GM20431 (cell line): Measurements from ENCODE around the gene TTC4.
"Not testable (repeated sequence)": the region's sequence is repeated elsewhere in the genome, so short reads cannot be mapped to it uniquely, and the experiment has no call there.

Source experiments
- in situ Hi-C: fragments of 300-500 bp; cut with MseI, MboI; formaldehyde crosslinking; loops from one replicate; pipeline ENCODE4 v1.15.0; 2020; ENCODE audit warnings: low sequenced_read_pairs; ENCODE audit not compliant: unreplicated experiment

The TTC4 gene

GRCh38 chr1:54745274-54745673, 29.6 kb downstream of the TTC4 start:
- in situ Hi-C loops = no loop called here

- in situ Hi-C loops = no loop called here
Measured at GRCh38 chr1:54745864-54746263, 30.2 kb downstream of the TTC4 start.

GRCh38 chr1:54748094-54748835, 32.6 kb downstream of the TTC4 start:
- in situ Hi-C loops = no loop called here

DNA sequence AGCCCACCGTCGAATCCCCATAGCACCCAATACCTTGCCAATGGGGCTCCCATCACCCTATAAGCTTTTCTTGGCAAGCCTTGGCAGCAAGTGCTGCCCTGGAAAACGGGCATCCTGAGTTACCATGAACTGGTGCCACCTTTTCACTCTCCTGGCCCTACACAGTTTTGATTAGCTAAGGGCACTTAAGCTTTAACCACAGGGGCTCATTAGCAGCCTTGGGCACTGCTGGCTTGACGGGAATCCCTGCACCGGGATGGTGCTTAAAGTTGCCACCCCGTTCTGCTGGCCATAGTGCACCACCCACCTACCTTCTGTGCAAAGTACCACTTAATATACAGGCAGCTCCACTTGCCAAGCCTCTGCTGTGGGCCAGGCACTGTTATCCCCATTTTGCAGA, 34.9 kb downstream of the TTC4 start:
- in situ Hi-C loops = no loop called here

GRCh38 chr1:54751426-54751825, 35.8 kb downstream of the TTC4 start:
- in situ Hi-C loops = no loop called here

DNA sequence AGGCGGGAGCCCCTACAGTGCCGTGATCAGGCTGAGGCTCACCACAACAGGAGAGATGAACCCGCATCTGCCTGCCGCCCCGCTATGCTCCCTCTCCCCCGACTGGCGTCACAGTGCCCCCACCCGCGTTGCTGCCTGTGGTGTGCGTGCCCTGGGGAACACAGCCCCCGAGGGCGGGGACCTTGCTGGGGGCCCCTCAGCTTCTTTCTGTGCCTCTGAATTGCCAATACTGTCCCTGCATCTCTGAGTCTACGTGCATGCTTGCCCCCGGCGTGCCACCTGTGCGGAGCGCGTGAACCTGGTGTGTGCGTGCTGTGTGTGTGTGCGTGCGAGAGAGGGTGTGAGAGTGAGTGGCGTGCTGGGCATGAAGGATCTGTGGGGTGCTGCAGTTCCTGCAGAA, 38.4 kb downstream of the TTC4 start:
- in situ Hi-C loops = no loop called here

DNA sequence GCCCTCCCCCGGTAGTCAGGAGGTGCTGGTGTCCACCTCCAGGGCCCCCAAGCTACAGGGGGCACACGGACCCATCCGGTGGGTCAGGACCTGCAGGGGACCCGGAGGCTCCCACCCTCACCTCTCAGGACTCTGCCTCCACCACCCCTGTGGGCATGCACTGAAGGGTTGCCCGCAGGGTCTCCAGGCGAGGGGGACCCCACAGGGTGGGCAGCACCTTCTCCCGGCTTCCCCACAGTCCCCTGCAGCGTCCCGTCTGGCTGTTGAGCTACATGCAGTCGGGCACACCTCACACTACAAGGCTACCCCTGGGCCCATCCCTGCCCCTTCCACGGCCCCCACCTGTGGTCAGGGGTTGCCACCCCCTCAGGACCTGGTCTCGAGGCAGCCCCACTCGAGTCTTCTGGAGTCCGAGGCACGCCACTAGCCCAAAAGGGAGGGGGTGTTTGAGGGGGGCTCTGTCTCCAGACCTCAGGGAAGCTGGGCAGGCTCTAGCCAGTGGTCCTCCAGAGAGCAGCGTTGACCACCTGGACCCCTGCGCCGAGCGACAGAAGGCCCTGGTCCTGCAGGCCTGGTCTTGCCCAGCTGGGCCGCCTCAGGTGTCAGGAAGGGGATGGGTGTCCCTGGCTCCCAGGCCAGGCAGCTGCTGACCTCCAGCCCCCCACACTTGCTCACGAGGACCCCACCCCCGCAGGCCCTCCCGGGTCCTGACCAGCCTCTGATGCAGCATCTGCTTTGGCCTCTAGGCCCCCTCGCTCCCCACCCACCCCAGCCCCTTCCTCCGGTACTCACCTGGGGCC, 39.0 kb downstream of the TTC4 start:
- in situ Hi-C loops = no loop called here

GRCh38 chr1:54757833-54758232, 42.2 kb downstream of the TTC4 start:
- in situ Hi-C loops = no loop called here

DNA sequence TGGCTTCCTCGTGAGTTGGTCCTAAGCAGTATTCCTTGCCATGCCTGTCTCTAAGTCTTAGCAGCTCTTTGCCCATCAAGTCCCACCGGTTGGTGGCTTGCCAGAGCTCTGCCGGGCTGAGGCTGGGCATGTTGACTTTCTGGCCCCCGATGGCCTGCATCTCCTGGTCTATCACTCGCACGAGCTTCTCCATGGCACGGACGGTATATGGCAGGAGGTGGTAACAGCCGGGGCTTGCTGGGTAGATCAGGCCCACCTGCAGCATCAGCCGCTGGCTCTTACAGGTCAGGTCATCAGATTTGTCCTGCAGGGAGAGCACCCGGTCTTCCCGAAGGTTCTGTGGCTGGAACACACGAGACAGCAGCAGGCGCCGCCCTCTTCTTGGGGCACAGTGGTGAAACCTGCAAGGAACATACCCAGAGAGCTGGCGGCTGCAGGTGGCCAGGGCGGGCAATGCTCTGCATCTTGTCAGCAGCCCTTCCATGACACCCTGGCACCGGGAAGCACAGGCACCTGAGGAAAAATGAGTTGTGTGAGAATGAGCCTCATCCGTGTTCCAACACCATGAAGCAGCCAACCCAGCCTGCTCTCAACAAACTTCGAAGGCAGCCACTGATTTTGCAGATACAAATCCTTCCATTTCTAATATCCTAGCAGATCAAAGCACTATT, 43.2 kb downstream of the TTC4 start:
- in situ Hi-C loops = no loop called here

DNA sequence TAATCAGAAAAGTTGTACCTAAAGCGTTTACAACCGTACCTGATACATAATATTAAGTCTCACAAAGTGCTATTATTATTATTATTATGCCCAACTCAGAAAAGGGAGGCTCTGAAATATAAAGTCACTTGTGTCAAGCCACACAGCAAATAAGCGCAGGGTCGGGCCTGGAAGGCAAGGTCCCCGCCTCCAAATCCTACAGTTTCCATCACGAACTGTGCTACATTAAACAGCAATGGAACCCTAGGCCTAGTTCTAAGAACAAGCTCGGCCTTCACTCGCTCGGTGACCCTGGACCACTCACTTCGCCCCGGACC, 48.1 kb downstream of the TTC4 start:
- in situ Hi-C loops = no loop called here

GRCh38 chr1:54764133-54764921, 48.7 kb downstream of the TTC4 start, which contains the start of gene PARS2:
Gene PARS2 (minus strand): TSS chr1:54764523. CDS start chr1:54759161, 5,362 bp downstream.
- in situ Hi-C loops = no loop called here

- in situ Hi-C loops = no loop called here
Measured at GRCh38 chr1:54764922-54765561, 49.4 kb downstream of the TTC4 start.

DNA sequence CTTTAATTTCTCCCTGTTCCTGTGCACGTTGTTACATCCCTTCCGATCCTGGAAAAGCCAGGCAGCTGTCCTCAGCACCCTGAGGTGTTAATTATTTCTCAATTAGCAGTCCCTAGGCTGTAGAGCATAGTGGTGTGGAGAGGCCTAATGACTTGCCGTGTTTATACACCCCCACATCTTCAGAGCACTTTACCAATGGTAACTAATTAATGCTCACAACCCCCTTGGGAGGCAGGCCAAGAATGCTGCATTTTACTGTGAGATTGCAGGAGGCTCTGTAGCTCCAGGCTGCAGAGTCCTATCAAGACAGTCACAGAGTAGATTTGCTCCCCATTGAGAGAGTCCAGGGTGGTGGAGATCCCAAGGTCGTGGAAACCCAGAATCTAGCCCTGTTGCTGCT, 51.1 kb downstream of the TTC4 start:
- in situ Hi-C loops = no loop called here

- in situ Hi-C loops = no loop called here
Measured at GRCh38 chr1:54767526-54767925, 51.9 kb downstream of the TTC4 start.

DNA sequence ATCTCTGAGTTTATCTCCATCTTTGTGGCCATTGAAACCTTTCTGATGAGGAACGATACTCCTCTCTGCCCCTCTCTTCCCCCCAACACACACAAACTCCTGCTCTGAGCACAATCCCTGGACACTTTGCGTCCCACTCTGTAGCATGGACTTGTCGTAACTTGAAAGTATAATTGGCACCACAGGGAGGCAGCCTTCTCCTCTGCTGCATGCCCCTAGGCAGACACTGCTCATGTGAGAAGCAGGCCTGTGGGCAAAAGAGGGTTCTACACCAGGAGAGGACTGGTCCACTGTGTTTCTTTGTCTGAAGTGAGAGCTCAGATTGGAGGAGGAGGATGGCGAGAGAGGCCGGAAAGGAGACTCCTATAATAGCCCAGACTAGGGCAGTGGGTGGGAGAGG, 52.4 kb downstream of the TTC4 start:
- in situ Hi-C loops = no loop called here

DNA sequence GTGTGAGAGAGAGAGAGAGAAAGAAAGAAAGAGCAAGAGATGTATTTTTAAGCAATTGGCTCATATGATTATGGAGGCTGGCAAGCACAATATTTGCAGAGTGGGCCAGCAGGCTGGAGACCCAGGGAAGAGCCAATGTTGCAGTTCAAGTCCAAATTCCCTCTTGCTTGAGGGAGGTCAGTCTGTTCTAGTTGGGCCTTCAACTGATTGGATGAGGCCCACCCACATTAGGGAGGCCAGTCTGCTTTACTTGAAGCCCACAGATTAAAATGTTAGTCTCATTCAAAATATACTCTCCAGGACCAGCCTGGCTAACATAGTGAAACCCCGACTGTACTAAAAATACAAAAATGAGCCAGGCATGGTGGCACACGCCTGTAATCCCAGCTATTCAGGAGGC, 57.3 kb downstream of the TTC4 start:
- in situ Hi-C loops = no loop called here

DNA sequence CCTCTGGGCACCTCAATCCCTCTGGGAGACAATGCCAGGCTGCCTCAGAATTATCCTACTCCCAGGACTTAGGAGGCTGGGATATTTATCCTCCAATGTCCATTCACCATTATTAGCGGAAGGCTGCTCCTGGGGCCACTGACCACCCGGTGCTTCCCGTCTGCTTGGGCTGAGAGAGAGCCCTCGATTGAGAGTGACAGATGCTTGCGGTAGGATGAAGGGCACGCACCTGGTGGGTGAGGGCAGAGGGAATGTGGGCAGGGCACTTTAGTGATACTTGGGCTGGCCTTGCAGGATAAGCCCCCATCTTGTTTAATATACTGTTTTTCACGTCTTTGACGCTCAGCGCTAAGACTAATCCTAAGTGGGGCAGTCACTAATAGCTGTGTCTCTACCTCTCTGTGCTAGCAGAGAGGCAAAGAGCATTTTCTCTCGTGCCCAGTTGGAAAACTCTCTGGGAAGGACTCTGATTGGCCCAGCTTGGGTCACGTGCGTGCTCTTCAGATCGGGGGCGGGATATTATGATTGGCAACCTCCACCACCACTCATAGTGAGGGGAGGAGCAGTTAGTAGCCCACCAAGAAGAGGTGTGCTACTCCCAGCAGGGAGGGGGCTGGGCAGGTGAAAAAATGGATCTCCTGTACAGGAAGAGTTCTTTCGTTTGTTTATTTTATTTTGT, 59.3 kb downstream of the TTC4 start:
- in situ Hi-C loops = no loop called here

GRCh38 chr1:54775828-54776721, 60.4 kb downstream of the TTC4 start:
- in situ Hi-C loops = not testable (repeated sequence)
